ENCODE data around the gene OR10A6.

Gene OR10A6, protein sequence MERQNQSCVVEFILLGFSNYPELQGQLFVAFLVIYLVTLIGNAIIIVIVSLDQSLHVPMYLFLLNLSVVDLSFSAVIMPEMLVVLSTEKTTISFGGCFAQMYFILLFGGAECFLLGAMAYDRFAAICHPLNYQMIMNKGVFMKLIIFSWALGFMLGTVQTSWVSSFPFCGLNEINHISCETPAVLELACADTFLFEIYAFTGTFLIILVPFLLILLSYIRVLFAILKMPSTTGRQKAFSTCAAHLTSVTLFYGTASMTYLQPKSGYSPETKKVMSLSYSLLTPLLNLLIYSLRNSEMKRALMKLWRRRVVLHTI

DNA sequence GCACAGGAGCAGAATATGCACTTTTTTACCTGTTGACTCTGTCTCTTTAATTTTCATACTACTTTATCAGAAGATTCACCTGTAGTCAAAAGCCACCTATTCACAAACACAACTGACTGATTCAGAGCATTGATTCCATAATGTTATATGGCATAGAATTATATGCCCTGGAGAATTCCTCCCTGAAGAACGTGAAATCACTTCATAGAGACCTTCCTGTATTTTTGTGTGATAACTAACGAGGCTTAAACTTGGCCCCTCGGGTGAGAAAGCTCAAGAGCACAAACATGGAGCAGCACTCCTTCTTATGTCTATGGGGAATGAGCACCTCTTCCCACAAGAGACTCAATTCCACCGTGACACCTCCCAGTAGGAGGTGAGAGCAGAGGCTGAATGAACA, at the start of gene OR10A6:
Gene OR10A6 (minus strand): TSS at position 101 of the 400 bp plus-strand sequence. CDS start 2,606 bp downstream, outside the sequence.
- no peak for DNase-seq

DNA sequence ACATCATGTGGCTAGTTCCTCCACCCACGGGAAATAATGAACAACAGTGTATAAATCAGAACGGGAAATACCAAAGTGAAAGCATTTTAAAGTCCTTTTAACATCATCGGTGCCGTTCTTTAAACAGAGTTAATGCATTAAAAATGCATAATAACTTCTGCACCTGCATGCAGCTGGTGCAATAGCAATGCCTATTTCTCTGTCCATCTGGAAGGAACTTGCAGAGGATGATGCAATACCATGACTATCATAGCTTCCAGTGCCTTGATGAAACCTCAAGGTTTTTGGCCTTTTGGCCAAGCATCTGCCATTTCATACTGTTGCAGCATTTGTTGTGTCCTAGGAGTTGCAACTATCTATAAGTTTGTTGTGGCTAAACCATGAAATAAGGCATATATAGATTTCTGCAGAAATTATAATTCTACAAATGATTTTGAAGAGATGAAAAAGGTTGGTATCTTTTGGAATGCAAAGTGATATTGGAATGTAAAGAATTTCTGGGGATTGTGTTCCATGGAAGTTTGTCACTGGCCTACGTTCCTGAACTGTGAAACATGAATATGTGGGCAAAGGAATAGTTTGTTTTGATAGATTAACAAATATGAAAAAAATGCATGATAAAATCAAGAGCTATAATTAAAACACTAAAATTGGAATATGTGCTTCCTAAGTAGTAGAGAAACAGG, 46.3 kb upstream of the OR10A6 start:
- DNase-seq, result no peak

DNA sequence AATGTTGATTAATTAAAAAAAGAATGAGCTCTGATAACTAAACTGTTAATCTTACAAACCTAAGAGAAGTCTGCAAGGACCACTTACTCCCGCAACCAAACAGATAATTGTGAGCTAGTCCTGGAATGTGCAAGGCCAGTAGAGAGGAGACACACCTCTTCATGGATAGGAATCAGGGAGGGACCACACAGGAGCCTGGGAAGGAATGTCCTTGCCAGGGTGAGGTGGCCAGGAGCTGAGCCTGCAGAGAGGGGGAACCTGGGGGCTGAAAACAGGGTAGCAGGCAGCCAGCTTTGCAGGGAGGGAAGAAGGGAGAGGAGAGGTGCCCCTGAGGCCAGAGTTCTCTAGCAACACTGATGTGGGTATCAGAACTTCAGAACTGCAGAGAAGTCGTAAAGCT, 43.6 kb upstream of the OR10A6 start:
- DNase-seq, result no peak

DNA sequence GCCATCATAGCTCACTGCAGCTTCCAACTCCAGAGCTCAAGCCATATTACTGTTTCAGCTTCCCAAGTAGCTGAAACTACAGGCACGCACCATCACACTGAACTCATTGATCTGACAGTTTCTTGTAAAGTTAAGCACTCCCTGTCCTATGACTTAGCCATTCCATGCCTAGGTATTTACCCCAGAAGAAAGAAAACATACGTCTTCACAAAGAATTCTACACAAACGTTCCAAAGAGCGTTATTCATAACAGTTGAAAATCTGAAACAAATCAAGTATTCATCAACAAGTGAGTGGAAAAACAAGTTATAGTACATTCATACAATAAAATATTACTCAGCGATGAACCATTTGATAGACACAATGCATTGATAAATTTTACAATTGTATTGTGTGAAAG, 41.9 kb upstream of the OR10A6 start:
- DNase-seq, result no peak

DNA sequence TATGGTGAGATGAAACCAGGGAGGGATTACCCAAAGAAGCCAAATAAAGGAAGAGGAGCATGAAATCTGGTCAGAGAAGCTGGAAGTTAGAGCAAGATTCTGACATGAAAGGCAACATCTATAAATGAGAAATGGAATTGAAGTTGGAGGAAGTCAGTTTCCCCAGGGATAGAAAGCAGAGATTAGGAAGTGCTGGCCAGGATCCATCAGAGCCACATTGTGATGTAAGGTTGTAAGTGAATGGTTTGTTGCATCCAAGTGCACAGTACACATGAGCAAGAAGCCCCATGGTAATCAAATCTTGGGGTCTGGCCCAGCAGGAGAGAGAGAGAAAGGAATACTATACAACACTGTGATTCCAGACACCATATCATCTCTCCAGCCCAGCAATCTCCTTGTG, 40.8 kb upstream of the OR10A6 start:
- no peak for DNase-seq

DNA sequence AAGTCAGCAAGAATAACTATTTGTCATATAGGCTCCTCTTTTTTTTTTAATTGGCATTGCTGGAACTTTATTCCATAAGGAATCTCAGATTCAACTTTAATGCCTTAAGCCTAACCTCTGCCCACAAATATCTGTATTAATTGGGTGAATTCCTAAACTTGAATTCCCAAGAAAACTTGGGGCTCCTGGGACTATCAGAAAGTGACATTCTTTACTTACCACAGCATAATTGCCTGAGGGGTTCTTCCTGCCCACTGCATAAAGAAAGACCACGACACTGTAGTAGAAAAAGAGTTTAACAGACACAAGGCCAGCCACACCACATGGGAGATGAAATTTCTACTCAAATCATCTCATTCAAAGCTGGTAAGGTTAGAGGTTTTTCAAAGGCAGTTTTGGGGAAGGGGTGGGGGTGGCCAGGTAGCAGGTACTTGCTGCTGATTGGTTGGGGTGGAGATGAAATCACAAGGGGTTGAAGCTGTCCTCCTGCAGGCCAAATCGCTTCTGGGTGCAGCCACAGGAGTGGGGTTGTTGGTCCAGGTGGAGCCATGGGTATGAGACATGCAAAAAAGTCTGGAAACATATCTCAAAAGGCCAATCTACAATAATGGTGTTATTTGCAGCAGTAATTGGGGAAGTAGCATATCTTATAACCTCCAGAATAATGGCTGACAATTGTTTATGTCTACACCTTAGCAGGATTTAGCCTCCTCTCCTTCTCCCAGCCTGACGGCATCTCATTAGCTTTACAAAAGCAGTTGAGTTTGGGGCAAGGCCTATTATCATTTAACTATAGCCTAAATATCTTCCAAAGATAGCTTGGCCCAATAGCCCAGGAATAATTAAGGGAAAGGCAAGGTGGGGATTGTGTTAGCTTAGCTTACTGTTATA, 38.9 kb upstream of the OR10A6 start:
- DNase-seq, result no peak

DNA sequence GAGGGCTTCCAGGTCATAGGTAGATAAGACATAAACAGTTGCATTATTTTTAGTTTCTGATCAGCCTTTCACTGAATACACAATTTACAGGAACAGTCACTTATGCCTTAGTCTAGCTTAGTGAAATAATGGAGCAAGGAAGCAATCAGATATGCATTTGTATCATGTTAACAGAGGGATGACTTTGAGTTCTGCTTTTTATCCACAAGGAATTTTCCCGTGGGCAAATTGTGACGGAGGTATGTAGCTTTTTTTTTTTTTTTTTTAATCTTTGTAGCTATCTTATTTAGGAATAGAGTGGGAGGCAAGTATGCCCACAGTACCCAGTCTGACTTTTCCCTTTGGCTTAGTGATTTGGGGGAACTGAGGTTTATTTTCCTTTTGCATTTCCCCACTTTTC, 37.6 kb upstream of the OR10A6 start:
- DNase-seq, result no peak

DNA sequence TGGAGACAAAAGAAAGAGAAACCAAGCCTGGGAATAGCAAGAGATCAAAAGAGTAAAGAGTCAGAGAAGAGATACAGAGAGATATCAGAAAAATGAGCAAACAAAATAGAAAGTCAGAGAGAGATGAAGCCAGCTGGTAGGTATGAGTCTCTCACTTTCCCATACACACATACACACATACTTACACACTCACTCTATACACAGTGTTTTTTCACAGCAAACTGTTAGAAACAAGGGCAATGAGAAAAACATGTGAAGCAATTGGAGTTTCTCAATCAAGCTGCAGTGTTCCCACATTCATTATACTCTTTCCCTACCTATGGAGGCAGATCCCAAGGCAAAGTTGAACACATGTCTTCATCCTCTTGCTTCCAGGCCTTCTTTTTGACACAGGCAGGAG, 36.8 kb upstream of the OR10A6 start:
- DNase-seq, result no peak

DNA sequence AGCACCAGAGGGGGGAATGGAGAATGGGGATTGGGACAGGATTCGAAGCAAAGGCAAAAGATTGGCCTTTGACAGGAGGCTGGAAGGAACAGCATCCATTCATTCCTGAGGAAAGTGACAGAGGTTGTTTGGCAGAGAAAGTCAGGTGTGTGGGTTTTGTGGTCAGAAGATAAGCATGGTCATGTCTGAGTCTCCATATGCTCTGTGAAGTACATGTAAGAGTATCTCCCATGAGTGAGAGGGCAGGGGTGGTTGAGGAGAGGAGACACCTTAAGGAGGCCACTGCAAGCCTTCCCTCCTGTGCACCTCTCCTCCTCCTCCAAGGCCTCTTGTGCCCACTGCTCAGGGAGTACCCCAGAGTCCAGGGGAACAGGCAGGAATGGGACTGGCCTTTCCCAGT, 36.0 kb upstream of the OR10A6 start:
- DNase-seq, result no peak

DNA sequence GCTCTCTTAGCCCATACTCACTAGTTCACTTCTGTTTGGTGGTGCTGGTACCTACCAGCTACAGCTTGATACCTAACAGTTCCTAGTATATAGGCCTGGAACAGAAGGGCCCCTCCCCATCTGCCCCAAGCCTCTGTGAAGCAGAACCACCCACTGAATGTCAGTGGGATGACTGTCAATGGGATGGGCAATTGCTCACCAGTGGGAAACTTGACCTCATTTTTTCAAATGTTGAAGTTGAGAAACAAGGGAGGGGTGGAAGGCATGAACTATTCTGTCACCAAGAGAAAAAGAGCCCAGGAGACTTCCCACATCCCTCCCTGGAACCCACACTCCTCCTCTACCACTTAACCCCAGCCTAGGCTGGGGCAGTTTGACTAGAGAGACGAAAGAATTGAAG, 34.3 kb upstream of the OR10A6 start, which contains the start of gene NLRP10:
Gene NLRP10 (minus strand): TSS at position 62 of the 400 bp plus-strand sequence. CDS start 1,952 bp downstream, outside the sequence.
- DNase-seq, result no peak

DNA sequence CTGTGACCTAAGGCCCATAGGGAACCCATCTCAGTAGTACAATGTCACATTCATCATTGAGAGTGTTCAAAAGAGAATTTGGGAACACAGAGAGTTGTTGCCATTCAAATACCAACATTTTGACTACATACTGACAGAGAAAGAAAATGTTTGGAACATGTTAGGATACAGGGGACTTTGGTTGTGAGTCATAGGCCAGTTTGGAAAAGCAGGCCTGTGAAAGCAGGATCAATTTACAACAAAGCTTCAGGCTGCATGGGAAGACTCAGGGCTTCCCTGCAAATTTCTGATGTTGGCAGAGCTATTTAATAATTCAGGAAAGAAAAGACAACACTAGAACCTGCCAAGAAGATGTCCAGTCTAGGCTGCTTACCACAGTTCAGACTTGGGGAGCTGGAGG, 33.8 kb upstream of the OR10A6 start:
- DNase-seq, result no peak

DNA sequence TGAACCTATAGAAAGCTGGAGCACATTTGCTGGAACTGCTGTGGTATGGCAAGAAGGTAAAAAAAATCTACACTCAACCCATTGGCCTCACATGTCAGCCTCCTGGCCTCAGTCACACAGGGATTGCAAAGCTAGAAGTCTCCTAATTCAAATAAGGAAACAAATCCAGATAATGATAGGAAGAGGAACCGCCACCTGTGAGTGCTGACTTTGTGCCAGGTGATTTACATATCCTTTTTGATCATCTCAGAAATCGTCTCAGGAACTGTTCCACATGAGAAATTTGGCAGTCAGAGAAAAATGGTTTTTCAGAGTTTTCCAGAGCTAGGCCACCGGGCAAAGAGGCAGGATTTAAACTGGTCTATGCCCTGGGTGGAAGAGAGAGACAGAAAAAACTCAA, 33.2 kb upstream of the OR10A6 start:
- no peak for DNase-seq

DNA sequence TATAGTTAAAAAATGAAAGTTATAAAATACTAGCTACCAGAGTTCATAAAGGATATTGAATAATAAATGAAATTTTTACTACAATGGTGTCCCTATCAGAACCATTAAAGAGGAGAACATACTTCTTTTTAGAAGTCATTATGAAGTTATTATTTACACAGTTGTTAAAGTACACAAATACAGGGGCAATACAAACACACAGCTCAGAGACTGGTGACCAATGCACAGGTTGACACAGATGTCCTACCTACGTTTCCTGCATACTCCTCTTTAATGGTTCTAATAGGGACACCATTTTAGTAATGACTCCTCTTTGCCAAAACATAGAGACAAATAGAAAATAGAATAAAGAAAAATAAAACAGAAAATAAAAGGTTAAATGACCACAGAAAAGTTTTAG, 24.1 kb upstream of the OR10A6 start:
- no peak for DNase-seq

DNA sequence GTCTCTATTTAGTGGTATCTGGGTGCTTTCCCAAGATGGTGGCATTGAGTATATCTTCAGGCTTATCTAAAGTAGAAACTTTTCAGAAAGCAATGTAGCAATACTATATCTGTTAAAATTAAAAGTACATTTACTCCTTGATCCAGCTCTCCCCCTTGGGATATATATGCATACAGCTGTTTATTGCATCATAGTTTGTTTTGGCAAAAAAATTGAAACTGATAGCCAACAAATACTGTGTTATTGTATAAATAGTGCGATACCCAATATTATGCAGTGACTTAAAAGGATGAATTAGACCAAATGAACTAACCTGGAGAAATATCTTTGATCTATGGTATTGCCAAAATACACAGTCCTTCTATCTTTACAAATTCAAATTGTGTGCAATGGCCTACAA, 18.9 kb upstream of the OR10A6 start:
- DNase-seq, result no peak

DNA sequence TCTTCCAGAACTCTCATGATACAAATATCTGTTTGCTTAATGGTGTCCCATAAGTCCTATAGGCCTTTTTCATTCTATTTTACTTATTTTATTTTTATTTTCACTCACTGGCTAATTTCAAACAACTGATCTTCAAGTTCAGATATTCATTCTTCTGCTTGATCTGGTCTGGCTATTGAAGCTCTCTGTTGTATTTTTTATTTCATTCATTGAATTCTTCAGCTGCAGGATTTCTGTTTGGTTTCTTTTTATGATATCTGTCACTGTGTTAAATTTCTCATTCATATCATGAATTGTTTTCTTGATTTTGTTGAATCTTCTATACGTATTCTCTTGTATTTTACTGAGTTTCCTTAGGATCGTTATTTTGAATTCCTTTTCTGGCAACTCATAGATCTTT, 13.1 kb upstream of the OR10A6 start:
- DNase-seq, result no peak

DNA sequence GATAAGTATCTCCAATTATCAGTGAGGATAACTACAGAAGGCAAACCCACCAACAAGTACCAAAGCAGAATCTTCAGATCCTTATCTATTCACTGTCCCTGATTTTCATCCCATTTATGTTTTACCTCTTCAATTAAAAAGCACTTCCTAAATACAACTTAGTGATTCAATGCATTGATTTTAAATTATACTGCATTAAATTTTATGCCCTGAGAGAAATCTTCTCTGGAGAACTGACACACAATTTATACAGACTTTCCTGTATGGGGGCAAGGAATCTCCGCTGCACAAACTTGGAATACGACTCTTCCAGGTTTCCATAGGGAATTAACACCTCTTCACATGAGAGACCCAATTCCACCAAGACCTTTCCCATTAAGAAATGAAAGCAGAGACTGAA, 10.5 kb upstream of the OR10A6 start, which contains the start of gene OR10A3:
Gene OR10A3 (minus strand): TSS at position 101 of the 400 bp plus-strand sequence. CDS start 2,188 bp downstream, outside the sequence.
- DNase-seq, result no peak

DNA sequence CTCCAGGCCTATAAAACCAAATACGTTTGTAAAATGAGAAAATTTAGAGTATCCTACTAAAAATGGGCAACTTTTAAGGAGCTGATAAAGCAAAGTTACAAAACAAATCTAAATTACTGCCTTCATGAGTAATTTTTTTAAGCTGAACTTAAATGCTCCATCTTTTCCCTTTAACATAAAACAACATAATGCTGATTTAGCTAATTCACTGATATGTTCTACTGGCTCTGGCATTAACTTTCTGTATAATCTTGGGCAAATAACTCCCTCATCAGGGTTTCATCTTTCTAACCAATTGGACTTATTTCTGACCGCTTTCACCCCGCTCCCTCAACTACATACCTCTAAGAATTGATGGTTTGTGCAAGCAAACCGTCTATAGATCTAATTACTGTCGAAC, 10.1 kb upstream of the OR10A6 start:
- no peak for DNase-seq

DNA sequence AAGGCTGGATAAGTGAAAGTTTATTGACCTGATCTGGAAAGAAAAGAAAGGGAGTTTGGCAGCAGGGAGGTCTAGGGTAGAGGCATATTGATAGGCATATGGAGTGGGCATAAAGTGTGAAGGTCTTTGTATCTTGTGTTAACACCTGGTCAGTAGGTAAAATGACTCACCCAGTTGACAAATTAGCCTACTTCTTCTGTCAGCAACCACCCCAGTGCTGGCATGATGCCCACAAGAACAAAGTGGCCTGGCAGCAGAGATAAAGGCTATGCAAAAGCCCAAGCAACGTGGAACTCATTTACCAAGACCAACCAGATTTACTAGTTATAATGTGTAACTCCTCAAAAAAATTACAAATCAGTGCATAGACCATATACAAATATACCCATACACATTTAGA, 5.5 kb upstream of the OR10A6 start:
- DNase-seq, result no peak

DNA sequence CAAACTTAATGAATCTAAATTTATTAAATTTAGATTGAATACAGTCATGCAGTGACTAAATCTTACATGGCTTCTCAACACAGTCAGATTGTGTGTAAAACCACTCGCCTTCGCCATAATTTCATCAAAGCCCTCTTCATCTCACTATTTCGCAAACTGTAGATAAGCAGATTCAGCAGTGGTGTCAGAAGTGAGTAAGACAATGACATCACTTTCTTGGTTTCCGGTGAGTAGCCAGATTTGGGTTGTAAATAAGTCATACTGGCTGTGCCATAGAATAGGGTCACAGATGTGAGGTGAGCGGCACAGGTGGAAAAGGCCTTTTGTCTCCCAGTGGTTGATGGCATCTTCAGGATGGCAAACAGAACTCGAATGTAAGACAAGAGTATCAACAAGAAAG, 3.4 kb downstream of the OR10A6 start:
- no peak for DNase-seq

DNA sequence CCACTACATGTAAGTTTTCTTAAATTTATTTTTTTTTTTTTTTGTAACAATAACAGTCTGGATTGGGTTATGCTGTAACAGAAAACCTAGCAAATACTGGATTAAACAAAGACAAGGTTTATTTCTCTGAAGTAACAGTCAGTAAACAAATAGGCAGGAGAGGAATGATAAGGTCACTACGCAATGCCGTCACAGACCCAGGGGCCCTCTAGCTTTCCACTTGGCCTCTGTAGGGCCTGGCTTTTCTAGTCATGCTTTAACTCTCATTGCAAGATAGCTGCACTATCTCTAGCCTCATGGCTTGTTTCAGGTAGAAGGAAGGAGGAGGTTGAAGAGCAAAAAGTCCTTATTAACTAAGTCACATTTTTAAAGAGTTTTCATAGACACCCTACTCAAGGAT, 6.5 kb downstream of the OR10A6 start:
- no peak for DNase-seq

DNA sequence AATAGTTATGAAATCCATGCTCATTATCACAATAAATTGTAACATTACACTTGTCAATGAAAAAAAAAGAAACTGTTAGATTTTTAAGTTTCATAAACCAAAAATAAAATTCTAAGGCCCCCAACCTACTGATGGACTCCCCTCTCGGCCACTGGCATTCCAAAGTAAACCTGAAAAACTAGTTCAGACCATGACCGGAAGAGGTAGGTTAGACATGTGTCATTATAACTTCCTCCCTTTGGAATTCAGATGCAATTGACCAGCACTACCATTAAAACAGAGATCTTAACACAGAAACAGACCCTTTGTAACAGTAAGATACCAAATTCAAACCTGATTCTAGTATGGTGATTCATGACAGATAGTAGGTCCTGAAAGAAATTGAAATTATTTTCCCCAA, 12.9 kb downstream of the OR10A6 start:
- DNase-seq, result no peak

DNA sequence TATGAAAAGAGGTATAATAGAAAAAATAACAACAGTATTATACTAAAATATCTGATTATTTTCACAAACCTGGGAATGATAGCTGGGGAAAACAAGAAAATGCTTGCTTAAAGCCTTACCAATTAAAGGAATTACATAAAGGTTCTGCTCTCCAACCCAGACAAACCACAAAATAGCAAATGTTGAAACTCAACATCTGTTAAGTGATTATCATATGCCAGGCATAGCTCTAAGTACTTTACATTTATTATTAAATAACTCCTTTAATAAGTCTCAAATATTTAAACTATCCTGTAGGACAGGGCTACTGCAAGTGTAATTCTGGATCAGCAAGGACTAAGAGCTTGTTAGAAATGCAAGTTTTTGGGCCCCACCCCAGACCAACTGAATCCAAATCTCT, 20.1 kb downstream of the OR10A6 start:
- DNase-seq, result no peak

DNA sequence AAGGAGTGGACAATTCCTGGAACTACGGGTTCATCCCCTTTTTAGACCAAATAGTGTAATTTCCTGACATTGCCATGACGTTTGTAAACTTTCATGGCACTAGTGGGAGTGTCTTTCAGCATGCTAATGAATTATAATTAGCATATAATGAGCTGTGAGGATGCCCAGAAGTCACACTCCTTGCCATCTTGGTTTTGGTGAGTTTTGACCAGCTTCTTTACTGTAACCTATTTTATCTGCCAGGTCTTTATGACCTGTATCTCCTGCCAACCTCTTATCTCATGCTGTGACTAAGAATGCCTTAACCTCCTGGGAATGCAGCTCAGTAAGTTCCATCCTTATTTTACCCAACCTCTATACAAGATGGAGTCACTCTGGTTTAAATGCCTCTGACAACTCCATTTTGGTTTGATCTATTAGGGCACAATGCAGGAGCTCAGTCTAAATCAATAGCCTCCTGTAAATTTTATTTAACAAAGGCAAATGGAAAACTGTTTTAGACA, 20.7 kb downstream of the OR10A6 start:
- DNase-seq, result no peak
